Sigmoid colon (tissue), 4 donors: ENCODE results near the gene RAPGEF3.
A peak's percentile ranks its signal among the peaks of the same experiment; 100 is the strongest.

Experiments used
- CTCF ChIP-seq, 4 experiments: fragments of 450-650 bp in 3 of 4; fragments of 200-600 bp in 1 of 4; IDR thresholded peaks; one replicate each; pipeline ENCODE4 v1.5.1; 2016 to 2019; ENCODE audit warnings: antibody characterized with exemption in 4 of 4, mild to moderate bottlenecking in 3 of 4, moderate library complexity in 2 of 4
- EP300 ChIP-seq, 4 donors: sonication (generic); formaldehyde crosslinking; IDR thresholded peaks; one replicate each; pipeline ENCODE4 v1.6.1; 2017; ENCODE audit warnings: antibody characterized with exemption in 4 of 4
- POLR2AphosphoS5 ChIP-seq, 4 donors: sonication (generic); formaldehyde crosslinking; IDR thresholded peaks; one replicate each; pipeline ENCODE4 v1.6.1; 2017; ENCODE audit warnings: antibody characterized with exemption in 4 of 4

- TF ChIP-seq POLR2AphosphoS5 (IDR thresholded peaks at IDR 0.05) = no peak
- peak in 1 of 4 experiments; percentile 15 for TF ChIP-seq CTCF (IDR thresholded peaks at IDR 0.05)
- TF ChIP-seq EP300 (IDR thresholded peaks at IDR 0.05) = no peak
These were observed 43.6 kb upstream of the RAPGEF3 start for GRCh38 chr12:47802312-47802711.
